ENCODE measurements around the gene SPHK1.

Gene SPHK1

DNA sequence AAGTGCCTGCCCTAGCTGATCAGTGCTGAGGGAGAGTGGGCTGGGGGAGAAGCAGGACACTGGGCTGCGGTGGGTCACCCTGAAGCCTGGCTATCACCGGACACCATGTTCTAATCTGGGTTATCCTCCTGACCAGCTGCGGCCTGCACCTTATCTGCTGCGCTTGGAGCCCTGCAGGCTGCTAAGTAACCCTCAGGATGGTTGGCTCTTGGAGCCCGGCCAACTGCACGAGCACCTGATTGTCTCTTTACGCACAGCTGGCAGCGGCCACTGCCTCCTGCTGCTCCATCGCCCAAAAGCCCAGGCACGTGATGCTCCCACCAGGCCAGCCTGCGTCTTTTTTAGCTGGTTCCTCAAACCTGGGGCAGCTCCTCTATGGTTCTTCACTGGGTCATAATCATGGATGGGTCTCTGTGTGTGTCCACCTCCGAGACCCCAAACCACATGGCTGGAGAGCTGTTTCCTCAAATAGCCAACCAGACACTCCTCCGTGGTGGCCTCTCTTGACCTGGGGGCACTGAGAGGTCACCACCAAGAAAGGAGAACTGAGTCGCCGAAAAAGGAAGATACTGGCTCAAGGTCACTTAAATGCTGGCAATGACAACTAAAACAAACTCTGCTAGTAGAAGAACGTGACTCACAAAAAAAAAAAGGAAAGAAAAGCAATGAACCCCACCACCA is 21.7 kb downstream of the SPHK1 start:
- peaks cover 20% of the 10 kb centered on the region for H3K4me1 Mint-ChIP-seq
- no peak overlapping the region for H3K4me3 Mint-ChIP-seq
- DNase-seq (ENCODE audit: low spot score in 2 of 2) = no peak
- no peak overlapping the region for H3K27ac Mint-ChIP-seq
- H3K9me3 Mint-ChIP-seq = no peaks in the 10 kb centered on the region
- peaks cover 54% of the 10 kb centered on the region for H3K36me3 Mint-ChIP-seq
- no peak for ATAC-seq

DNA sequence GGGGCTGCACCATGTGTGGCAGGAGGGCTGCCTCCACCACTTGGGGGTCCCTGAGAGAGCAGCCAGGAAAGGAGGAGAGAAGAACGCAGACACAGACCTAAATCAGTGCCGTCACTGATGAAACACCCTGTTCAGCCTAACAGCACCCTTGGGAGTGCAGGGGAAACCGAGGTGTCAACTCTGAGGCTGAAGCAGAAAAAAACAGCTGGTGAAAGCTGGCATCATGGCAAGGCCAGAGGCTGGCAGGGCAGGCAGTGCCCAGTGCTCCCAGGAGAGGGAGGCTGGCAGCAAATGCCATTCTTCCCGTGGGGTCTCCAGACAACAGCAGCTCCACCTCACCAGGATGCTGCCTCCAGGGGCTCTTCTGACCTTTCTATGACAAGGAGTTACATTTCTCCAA is 23.1 kb downstream of the SPHK1 start:
- DNase-seq (ENCODE audit: low spot score in 2 of 2) (no peak), ATAC-seq (no peak)
- Mint-ChIP-seq H3K27ac (no peak overlapping the region), H3K9me3 (no peaks in the 10 kb centered on the region), H3K4me1 (peaks cover 20% of the 10 kb centered on the region), H3K4me3 (no peak overlapping the region), H3K36me3 (peaks cover 40% of the 10 kb centered on the region)

DNA sequence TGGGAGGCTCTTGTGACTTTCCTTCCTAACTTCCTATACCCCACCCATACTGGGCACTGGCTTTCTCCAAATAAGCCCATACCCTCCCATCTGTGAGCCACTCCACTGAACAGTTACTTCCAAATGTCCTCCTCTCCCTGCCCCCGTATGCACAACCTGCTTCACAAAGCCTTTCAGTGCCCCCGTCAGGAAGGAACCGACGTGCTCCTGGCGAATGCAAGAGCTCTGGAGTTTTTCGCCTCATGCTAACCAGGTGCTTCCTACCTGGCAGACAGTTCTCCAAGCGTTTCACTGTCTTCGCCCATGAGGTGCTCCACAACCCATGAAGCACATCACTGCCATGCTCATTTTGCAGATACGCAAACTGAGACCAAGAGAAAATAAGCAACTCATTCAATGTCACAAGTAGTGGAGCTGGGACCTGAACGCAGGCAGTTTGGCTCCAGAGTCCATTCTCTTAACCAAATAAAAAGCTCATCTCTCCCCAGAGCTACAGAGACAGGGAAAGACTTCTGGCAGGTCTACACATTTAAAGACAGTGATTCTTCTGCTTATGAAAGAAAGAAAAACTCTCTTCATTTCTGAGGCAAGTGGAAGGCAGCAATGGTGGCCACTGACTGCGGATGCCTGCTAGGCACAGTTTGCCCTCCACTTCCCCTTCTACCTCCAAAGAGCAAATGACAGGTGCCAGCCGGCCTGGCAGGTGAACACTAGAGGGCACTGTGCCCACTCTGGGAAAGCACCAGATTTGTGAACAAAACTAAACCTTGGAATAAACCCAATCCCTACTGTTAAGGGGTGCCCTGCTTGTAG is 23.8 kb downstream of the SPHK1 start:
- no peak overlapping the region for H3K27ac Mint-ChIP-seq
- H3K36me3 Mint-ChIP-seq = peaks cover 40% of the 10 kb centered on the region
- ATAC-seq (peak; percentile 74), DNase-seq (ENCODE audit: low spot score in 2 of 2) (peak; percentile 51 to 83)
- peaks cover 20% of the 10 kb centered on the region for H3K4me1 Mint-ChIP-seq
- no peaks in the 10 kb centered on the region for H3K9me3 Mint-ChIP-seq
- H3K4me3 Mint-ChIP-seq = no peak overlapping the region

DNA sequence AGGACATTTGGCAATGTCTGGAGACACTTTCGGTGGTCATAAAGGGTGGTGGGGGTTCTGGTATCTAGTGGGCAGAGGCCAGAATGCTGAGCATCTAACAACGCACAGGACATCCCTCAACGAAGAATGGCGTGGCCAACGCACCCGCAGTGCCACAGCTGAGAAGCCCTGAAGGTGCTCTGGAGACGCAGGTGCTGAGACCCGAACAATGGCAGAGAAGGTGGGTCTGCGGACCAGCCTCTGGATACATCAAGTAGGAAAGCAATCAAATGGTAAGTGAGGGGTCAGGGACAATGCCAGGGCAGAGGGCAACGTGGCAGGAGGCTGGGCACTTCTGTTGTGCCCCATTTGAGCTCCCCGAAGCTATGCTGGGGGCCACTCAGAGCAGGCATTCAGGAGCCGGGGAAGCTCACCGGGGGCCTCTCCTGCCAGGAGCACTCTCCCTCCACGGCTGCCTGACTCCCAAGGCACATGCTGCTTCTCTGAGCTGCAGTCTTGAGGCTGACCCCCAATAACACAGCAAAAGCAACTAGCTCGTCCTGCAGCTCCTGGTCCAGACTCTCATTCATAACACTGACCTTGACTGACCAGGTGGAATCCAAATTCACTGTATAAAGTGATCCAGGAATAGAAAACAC is 26.0 kb downstream of the SPHK1 start:
- H3K36me3 Mint-ChIP-seq = peaks cover 22% of the 10 kb centered on the region
- peak overlapping the region; percentile 69 for H3K27ac Mint-ChIP-seq
- no peaks in the 10 kb centered on the region for H3K9me3 Mint-ChIP-seq
- H3K4me3 Mint-ChIP-seq = no peak overlapping the region
- DNase-seq (ENCODE audit: low spot score in 2 of 2) = no peak
- ATAC-seq = no peak
- peaks cover 20% of the 10 kb centered on the region for H3K4me1 Mint-ChIP-seq

DNA sequence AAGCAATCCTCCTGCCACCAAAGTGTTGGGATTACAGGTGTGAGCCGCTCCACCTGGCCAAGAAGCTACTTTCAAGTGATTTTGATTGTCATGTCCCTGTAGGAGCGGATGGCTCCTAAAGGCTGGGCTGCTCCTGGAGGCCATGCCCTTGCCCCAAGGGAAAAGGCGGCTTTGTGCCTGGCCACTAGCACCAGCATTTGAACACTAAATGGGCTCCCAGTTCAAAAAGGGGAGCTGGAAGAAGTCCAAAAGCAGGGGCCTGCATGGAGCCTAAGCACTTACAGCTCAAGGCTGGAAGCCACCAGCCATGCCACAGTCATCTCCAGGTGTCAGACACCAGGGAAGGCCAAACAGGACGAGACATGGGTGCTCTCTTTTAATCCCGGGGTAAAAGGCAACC is 26.8 kb downstream of the SPHK1 start:
- Mint-ChIP-seq H3K4me3 (no peak overlapping the region), H3K27ac (no peak overlapping the region), H3K36me3 (peaks cover 17% of the 10 kb centered on the region), H3K9me3 (no peaks in the 10 kb centered on the region), H3K4me1 (peaks cover 17% of the 10 kb centered on the region)
- ATAC-seq (no peak), DNase-seq (ENCODE audit: low spot score in 2 of 2) (no peak)

DNA sequence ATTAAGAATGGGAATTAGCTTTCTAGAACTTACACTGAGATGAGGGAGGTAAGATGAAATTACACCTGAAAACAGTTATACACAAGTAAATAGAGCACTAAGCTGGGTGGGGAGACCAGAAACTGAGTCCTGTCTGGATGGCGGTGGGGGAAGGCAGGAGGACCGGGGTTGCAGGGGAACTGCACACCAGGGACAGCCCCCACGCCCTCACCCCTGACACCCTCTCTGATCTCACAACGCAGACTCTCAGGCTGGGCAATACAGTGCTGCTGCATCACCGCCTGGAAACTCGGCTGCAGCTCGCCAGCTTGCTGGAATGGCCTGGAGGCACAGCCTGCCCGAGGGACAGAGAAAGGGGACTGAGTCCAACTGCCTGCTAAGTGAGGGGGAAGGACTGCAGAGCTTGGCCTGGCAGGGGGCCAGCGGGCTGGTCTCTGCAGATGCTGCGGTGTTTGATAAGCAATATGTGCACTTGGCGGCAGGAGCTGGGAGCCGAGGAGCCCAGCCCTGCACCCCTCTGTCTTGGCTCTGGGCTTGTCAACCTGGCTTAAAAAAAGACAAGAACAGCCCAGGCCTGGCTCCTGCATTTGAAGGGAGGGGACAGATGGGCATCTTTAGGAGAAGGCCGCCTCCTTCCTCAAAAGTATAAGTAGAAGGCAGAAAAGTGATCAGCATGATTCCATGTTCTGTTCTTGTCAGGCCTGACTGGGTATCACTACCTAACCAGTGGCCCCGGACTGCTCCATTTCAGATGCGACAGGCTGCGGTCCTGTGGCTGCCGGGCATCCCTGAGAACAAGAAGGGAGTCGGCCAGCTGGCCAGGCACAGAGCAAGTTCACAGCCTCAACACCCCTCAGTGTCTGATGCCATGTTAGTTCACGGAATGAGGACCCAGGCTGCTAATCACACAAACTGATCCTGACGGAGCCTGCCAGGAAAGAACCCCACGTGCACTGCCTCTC is 30.2 kb downstream of the SPHK1 start:
- ATAC-seq = no peak
- Mint-ChIP-seq H3K27ac (peak overlapping the region; percentile 70), H3K4me3 (no peak overlapping the region), H3K4me1 (peaks cover 17% of the 10 kb centered on the region), H3K9me3 (no peaks in the 10 kb centered on the region), H3K36me3 (peaks cover 12% of the 10 kb centered on the region)
- no peak for DNase-seq (ENCODE audit: low spot score in 2 of 2)

DNA sequence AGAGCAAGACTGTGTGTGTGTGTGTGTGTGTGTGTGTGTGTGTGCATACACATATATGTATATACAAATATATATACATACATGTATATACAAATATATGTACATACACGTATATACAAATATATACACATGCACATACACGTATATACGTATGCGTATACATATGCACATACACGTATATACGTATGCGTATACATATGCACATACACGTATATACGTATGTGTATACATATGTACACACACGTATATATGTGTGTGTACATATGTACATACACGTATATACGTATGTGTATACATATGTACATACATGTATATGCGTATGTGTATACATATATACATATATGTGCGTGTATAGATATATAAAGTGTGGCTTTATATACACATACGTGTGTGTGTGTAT is 31.4 kb downstream of the SPHK1 start:
- no peak for DNase-seq (ENCODE audit: low spot score in 2 of 2)
- Mint-ChIP-seq H3K36me3 (peaks cover 12% of the 10 kb centered on the region), H3K4me3 (no peak overlapping the region), H3K4me1 (peaks cover 23% of the 10 kb centered on the region), H3K27ac (no peak overlapping the region), H3K9me3 (no peaks in the 10 kb centered on the region)
- ATAC-seq = no peak

DNA sequence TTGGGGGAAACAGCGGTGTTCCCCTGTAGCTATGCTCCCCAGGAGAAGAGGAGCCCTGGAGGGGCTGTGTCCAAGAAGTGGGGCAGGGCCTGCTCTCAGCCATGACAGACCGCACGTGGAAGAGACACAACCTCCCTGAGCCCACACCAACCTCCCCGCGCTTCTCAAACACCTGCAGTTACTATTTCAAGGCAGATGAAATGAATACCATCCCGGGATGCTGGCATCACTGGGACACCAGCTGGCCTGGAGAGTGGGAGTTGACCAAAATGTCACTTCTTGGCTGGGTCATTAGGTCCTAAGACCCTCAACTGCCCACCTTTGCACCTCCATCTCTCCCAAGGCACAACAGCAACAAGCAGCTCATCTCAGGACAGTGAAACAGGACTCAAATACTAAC is 32.0 kb downstream of the SPHK1 start:
- Mint-ChIP-seq H3K9me3 (no peaks in the 10 kb centered on the region), H3K4me3 (no peak overlapping the region), H3K4me1 (peaks cover 26% of the 10 kb centered on the region), H3K27ac (no peak overlapping the region), H3K36me3 (peaks cover 12% of the 10 kb centered on the region)
- DNase-seq (ENCODE audit: low spot score in 2 of 2) (no peak), ATAC-seq (no peak)

DNA sequence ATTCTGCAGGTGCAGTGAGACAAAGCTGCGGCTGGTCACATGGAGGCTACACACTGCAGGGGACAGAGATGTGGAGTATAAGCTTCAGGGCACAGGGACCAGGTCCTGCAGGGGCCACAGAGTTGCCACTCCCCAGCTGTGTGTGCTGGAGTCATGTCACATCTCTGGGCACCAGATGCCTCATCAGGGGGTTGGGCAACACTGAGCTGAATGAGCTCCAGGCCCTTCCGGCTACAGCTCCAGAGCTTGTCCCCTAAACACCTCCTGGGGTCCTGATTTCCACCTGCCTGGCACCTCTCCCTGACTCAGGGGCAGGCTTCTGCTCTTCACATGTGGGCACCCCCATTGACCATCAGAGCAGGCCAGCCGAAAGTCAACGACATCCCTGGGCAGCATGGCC is 32.5 kb downstream of the SPHK1 start:
- Mint-ChIP-seq H3K27ac (peak overlapping the region; percentile 9), H3K9me3 (no peaks in the 10 kb centered on the region)

DNA sequence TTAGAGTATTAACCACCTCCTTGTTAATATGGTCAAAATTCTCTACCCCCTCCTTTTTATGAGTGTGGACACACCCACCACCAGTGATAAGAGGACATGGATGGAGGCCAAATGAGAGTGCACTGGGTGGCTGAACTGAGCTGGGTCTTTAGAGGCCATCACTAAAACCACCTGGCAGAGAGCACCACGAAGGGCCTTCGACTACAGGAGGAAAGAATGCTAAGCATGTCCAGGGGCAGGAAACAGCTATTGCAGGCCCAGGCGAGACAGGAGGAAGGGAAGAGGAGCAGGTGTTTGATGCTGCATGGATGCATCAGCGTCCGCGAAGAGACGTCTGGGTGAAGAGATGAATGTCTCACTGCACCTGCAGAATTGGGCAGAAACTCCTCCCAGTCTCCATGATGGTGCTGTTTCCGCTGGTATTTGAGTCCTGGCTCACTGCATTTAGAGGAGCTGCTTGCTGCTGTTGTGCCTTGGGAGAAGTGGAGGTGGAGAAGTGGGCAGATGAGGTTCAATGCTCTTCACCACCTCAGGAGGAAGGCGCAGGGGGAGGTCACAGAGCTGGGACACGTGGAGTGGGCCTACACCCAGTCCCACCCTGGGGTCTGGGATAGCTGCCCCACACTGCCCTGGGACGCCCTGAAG is 33.2 kb downstream of the SPHK1 start:
- no peak overlapping the region for H3K4me3 Mint-ChIP-seq
- H3K36me3 Mint-ChIP-seq = peaks cover 17% of the 10 kb centered on the region
- H3K4me1 Mint-ChIP-seq = peaks cover 37% of the 10 kb centered on the region
- no peak for ATAC-seq
- peak overlapping the region; percentile 9 for H3K27ac Mint-ChIP-seq
- no peaks in the 10 kb centered on the region for H3K9me3 Mint-ChIP-seq
- no peak for DNase-seq (ENCODE audit: low spot score in 2 of 2)

More for the DNA sequence above, 32.5 kb downstream of the SPHK1 start:
- H3K36me3 Mint-ChIP-seq = peaks cover 12% of the 10 kb centered on the region
- DNase-seq (ENCODE audit: low spot score in 2 of 2) (no peak), ATAC-seq (no peak)
- no peak overlapping the region for H3K4me3 Mint-ChIP-seq
- H3K4me1 Mint-ChIP-seq = peaks cover 30% of the 10 kb centered on the region

GRCh38 chr17:76419576-76420260 is 35.3 kb downstream of the SPHK1 start:
- Mint-ChIP-seq H3K9me3 (no peaks in the 10 kb centered on the region), H3K4me3 (no peak overlapping the region), H3K4me1 (peaks cover 42% of the 10 kb centered on the region), H3K36me3 (peaks cover 13% of the 10 kb centered on the region), H3K27ac (peak overlapping the region; percentile 79)
- DNase-seq (ENCODE audit: low spot score in 2 of 2) (no peak), ATAC-seq (no peak)

GRCh38 chr17:76420356-76421043 is 36.1 kb downstream of the SPHK1 start:
- peaks cover 42% of the 10 kb centered on the region for H3K4me1 Mint-ChIP-seq
- DNase-seq (ENCODE audit: low spot score in 2 of 2) (no peak), ATAC-seq (no peak)
- H3K9me3 Mint-ChIP-seq = no peaks in the 10 kb centered on the region
- peaks cover 8% of the 10 kb centered on the region for H3K36me3 Mint-ChIP-seq
- peak overlapping the region; percentile 79 for H3K27ac Mint-ChIP-seq
- no peak overlapping the region for H3K4me3 Mint-ChIP-seq

DNA sequence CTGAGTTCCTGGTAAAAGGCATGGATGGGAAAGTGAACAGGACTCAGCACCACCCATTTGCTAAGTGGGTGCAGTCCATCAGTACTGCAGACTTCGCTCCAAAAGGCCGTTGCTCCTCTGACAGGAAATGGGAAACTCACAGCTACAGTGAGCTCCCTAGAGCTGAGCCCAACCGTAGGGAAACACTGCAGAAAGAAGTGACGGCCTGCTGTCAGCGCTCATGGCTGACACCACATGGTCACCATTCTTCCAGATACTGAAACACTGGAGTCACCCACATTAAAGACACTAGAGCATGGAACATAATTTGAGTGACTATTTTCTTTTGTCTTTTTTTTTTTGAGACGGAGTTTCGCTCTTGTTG is 36.6 kb downstream of the SPHK1 start:
- ATAC-seq (no peak), DNase-seq (ENCODE audit: low spot score in 2 of 2) (no peak)
- Mint-ChIP-seq H3K4me1 (peaks cover 42% of the 10 kb centered on the region), H3K4me3 (no peak overlapping the region), H3K9me3 (no peaks in the 10 kb centered on the region), H3K27ac (peak overlapping the region; percentile 79), H3K36me3 (peaks cover 8% of the 10 kb centered on the region)

DNA sequence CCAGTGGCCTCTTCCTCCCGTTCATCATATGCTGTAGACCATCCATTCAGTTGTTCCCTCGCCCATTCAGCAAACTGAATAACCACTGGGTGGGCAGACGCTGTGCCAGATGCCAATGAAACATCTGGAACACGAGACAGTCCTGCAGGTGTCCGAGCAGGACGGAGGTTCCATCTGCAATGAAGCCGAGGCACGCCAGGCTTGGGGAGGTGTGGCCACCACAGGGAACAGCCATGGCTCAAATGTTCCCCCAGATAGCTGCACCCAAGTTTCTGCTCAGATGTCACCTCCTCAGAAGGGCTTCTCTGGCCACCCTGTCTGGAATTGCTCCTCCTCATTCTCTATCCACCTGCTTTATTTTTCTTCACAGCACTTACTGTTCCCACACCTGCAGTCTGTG is 38.0 kb downstream of the SPHK1 start:
- Mint-ChIP-seq H3K4me3 (no peak overlapping the region), H3K9me3 (no peaks in the 10 kb centered on the region), H3K27ac (peak overlapping the region; percentile 69), H3K36me3 (peaks cover 8% of the 10 kb centered on the region), H3K4me1 (peaks cover 47% of the 10 kb centered on the region)
- no peak for DNase-seq (ENCODE audit: low spot score in 2 of 2)
- no peak for ATAC-seq
